Thyroid gland (tissue), 4 donors: ENCODE measurements around the gene GRHL1.

ENCODE experiments used
- POLR2A ChIP-seq, 2 donors: fragments of 450-650 bp; IDR thresholded peaks; one replicate each; pipeline ENCODE4 v1.6.1; 2017; ENCODE audit warnings: antibody characterized with exemption in 2 of 2, mild to moderate bottlenecking in 2 of 2, moderate library complexity in 1 of 2
- TF ChIP-seq, protein P1 (sequence below), 6 experiments: fragments of 200-600 bp in 3 of 6; fragments of 450-650 bp in 3 of 6; sonication (generic) in 3 of 6; IDR thresholded peaks; one replicate each; pipeline ENCODE4 v1.5.1; 2016 to 2019; ENCODE audit warnings: antibody characterized with exemption in 6 of 6, mild to moderate bottlenecking in 2 of 6, inconsistent platforms in 1 of 6, moderate library complexity in 1 of 6

DNA sequence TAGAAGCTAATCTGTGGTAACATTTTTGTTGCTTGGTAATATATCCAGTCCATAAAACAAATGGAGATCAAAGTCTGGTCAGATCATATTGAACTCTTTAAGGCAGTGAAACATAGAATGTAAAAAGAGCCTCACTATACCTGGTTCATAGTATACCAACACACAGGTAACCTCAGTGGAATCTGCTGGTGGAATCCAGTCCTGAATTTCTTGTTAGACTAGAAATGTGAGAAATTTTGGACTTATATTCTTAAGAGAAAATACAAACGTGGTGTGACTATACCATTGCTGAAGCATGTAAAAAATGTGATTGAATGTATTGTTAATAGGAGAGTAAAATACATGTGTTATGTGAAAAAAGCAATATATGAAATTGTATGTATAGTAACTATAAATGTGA, 46.1 kb upstream of the GRHL1 start:
- TF ChIP-seq POLR2A (IDR thresholded peaks at IDR 0.05), result no peak
- TF ChIP-seq, protein P1, sequence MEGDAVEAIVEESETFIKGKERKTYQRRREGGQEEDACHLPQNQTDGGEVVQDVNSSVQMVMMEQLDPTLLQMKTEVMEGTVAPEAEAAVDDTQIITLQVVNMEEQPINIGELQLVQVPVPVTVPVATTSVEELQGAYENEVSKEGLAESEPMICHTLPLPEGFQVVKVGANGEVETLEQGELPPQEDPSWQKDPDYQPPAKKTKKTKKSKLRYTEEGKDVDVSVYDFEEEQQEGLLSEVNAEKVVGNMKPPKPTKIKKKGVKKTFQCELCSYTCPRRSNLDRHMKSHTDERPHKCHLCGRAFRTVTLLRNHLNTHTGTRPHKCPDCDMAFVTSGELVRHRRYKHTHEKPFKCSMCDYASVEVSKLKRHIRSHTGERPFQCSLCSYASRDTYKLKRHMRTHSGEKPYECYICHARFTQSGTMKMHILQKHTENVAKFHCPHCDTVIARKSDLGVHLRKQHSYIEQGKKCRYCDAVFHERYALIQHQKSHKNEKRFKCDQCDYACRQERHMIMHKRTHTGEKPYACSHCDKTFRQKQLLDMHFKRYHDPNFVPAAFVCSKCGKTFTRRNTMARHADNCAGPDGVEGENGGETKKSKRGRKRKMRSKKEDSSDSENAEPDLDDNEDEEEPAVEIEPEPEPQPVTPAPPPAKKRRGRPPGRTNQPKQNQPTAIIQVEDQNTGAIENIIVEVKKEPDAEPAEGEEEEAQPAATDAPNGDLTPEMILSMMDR (IDR thresholded peaks at IDR 0.05), result no peak
